Osteocyte (in vitro differentiated cells): Measurements from ENCODE around the gene PITPNM3. TPM values are rescaled to one million over a fixed set of nuclear protein-coding genes. Genes with fewer than 3 reads are reported as not detected.

ENCODE experiments used
- DNase-seq: peaks from one replicate; pipeline ENCODE4 v3.0.0; 2021; ENCODE audit warnings: mixed read lengths; ENCODE audit not compliant: unreplicated experiment; ENCODE audit errors: extremely low spot score
- H3K27ac Mint-ChIP-seq: one replicate; pipeline ENCODE4 v1.8.0; 2021; ENCODE audit warnings: mild to moderate bottlenecking, mixed read lengths; ENCODE audit not compliant: unreplicated experiment
- H3K27me3 Mint-ChIP-seq: one replicate; pipeline ENCODE4 v1.8.0; 2021; ENCODE audit warnings: mixed read lengths; ENCODE audit not compliant: unreplicated experiment
- H3K36me3 Mint-ChIP-seq: one replicate; pipeline ENCODE4 v1.8.0; 2021; ENCODE audit warnings: mixed read lengths; ENCODE audit not compliant: unreplicated experiment
- H3K4me1 Mint-ChIP-seq: one replicate; pipeline ENCODE4 v1.8.0; 2021; ENCODE audit warnings: mixed read lengths; ENCODE audit not compliant: unreplicated experiment
- H3K4me3 Mint-ChIP-seq: one replicate; pipeline ENCODE4 v1.8.0; 2021; ENCODE audit warnings: mild to moderate bottlenecking, moderate library complexity, mixed read lengths; ENCODE audit not compliant: unreplicated experiment
- H3K9me3 Mint-ChIP-seq: one replicate; pipeline ENCODE4 v1.8.0; 2021; ENCODE audit warnings: mixed read lengths; ENCODE audit not compliant: unreplicated experiment
- CTCF ChIP-seq: fragments of 200-600 bp; sonication (generic); IDR thresholded peaks from 2 replicates; pipeline ENCODE4 v1.5.0; 2021; ENCODE audit warnings: antibody characterized with exemption, mild to moderate bottlenecking, moderate library complexity
- total RNA-seq: library from RNA; stranded (reverse); gene quantifications from 2 replicates; pipeline ENCODE4 v1.2.1, GENCODE V29; 2021

Gene PITPNM3
- total RNA-seq, 1 donor from 2014 or later: 0.94 TPM

GRCh38 chr17:6421700-6422604 is 134.4 kb downstream of the PITPNM3 start:
- H3K27ac Mint-ChIP-seq: no peak overlapping the region
- H3K4me1 Mint-ChIP-seq: no peaks in the 10 kb centered on the region
- H3K4me3 Mint-ChIP-seq: no peak overlapping the region
- H3K36me3 Mint-ChIP-seq: no peaks in the 10 kb centered on the region
- TF ChIP-seq CTCF: peak; percentile 91
- no peaks in the 10 kb centered on the region for H3K9me3 Mint-ChIP-seq
- DNase-seq: peak; percentile 92
- H3K27me3 Mint-ChIP-seq: peaks cover 4% of the 10 kb centered on the region

- Mint-ChIP-seq H3K36me3 (no peaks in the 10 kb centered on the region), H3K9me3 (no peaks in the 10 kb centered on the region), H3K27ac (no peak overlapping the region), H3K27me3 (peaks cover 8% of the 10 kb centered on the region), H3K4me1 (no peaks in the 10 kb centered on the region), H3K4me3 (no peak overlapping the region)
- no peak for DNase-seq
- TF ChIP-seq CTCF: peak; percentile 31
These were observed 136.1 kb downstream of the PITPNM3 start for GRCh38 chr17:6420173-6420641.

- H3K27me3 Mint-ChIP-seq: peaks cover 4% of the 10 kb centered on the region
- DNase-seq: no peak
- H3K27ac Mint-ChIP-seq: no peak overlapping the region
- TF ChIP-seq CTCF: no peak
- no peak overlapping the region for H3K4me3 Mint-ChIP-seq
- no peaks in the 10 kb centered on the region for H3K4me1 Mint-ChIP-seq
- H3K36me3 Mint-ChIP-seq: no peaks in the 10 kb centered on the region
- no peaks in the 10 kb centered on the region for H3K9me3 Mint-ChIP-seq
These were observed 140.7 kb downstream of the PITPNM3 start for GRCh38 chr17:6415616-6416015.

- TF ChIP-seq CTCF: peak; percentile 51
- no peak for DNase-seq
- Mint-ChIP-seq H3K36me3 (no peaks in the 10 kb centered on the region), H3K9me3 (no peaks in the 10 kb centered on the region), H3K27ac (no peak overlapping the region), H3K27me3 (peaks cover 8% of the 10 kb centered on the region), H3K4me1 (no peaks in the 10 kb centered on the region), H3K4me3 (no peak overlapping the region)
These were observed 143.3 kb downstream of the PITPNM3 start for GRCh38 chr17:6413065-6413464.

- Mint-ChIP-seq H3K4me1 (no peaks in the 10 kb centered on the region), H3K9me3 (no peaks in the 10 kb centered on the region), H3K27me3 (peaks cover 9% of the 10 kb centered on the region), H3K36me3 (peaks cover 1% of the 10 kb centered on the region), H3K27ac (no peak overlapping the region), H3K4me3 (no peak overlapping the region)
- TF ChIP-seq CTCF: no peak
- no peak for DNase-seq
These were observed 147.6 kb downstream of the PITPNM3 start for GRCh38 chr17:6408735-6409134.
